HL-60 (cell line): ENCODE results near the gene IGFBP3.

Experiments
- DNase-seq, 2 experiments: peaks; one replicate each; pipeline ENCODE4 v3.0.0-alpha.2; 2010 to 2020; ENCODE audit warnings: low read depth in 1 of 2, low spot score in 1 of 2
- H3K27ac ChIP-seq: fragments of 250-450 bp; sonication (Bioruptor Pico); replicated peaks from 2 replicates; pipeline ENCODE4 v1.5.1; 2020; ENCODE audit warnings: mild to moderate bottlenecking, moderate library complexity
- H3K27me3 ChIP-seq: fragments of 250-450 bp; sonication (Bioruptor Pico); 2 replicates; pipeline ENCODE4 v1.5.1; 2021; ENCODE audit warnings: mild to moderate bottlenecking, moderate library complexity; ENCODE audit not compliant: insufficient read depth, poor library complexity, severe bottlenecking
- H3K4me3 ChIP-seq: replicated peaks from 2 replicates; pipeline ENCODE4 v1.5.1; 2011; ENCODE audit warnings: mild to moderate bottlenecking, control low read depth, low read length; ENCODE audit not compliant: insufficient read depth
- CTCF ChIP-seq: IDR thresholded peaks from one replicate; pipeline ENCODE4 v1.5.1; 2011; ENCODE audit warnings: low read length, control low read depth, inconsistent platforms; ENCODE audit not compliant: insufficient read depth
- GABPA ChIP-seq: IDR thresholded peaks from 2 replicates; pipeline ENCODE4 v1.6.1; 2012; ENCODE audit warnings: low read depth
- POLR2AphosphoS5 ChIP-seq: IDR thresholded peaks from 2 replicates; pipeline ENCODE4 v1.6.1; 2012; ENCODE audit warnings: low read depth
- SPI1 ChIP-seq: IDR thresholded peaks from 2 replicates; pipeline ENCODE4 v1.6.1; 2012; ENCODE audit warnings: low read depth, mild to moderate bottlenecking, borderline replicate concordance
- TF ChIP-seq, protein P1 (sequence below): IDR thresholded peaks from 2 replicates; pipeline ENCODE4 v1.6.1; 2012; ENCODE audit warnings: low read depth; ENCODE audit not compliant: insufficient replicate concordance

The IGFBP3 gene

DNA sequence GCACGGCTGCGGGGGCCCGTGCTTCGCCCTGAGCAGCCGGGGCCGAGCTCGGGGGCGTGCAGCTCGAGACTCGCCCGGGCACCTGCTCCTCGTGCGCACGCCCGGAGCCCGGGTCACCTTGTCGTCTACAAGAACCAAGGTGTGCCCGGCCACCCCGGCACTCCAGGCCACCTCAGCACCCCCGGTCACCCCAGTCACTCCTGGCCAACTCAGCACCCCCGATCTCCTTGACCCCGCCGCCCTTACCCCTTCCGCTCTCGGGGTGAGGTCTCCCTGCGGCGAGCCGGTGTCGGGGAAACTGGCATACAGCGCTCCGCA lies 268 bp upstream of the IGFBP3 start:
- no peak for DNase-seq
- H3K27me3 ChIP-seq = peaks cover 49% of the 10 kb centered on the region
- no peak overlapping the region for H3K4me3 ChIP-seq
- TF ChIP-seq GABPA (no peak), CTCF (no peak), SPI1 (no peak), POLR2AphosphoS5 (no peak)
- TF ChIP-seq, protein P1, sequence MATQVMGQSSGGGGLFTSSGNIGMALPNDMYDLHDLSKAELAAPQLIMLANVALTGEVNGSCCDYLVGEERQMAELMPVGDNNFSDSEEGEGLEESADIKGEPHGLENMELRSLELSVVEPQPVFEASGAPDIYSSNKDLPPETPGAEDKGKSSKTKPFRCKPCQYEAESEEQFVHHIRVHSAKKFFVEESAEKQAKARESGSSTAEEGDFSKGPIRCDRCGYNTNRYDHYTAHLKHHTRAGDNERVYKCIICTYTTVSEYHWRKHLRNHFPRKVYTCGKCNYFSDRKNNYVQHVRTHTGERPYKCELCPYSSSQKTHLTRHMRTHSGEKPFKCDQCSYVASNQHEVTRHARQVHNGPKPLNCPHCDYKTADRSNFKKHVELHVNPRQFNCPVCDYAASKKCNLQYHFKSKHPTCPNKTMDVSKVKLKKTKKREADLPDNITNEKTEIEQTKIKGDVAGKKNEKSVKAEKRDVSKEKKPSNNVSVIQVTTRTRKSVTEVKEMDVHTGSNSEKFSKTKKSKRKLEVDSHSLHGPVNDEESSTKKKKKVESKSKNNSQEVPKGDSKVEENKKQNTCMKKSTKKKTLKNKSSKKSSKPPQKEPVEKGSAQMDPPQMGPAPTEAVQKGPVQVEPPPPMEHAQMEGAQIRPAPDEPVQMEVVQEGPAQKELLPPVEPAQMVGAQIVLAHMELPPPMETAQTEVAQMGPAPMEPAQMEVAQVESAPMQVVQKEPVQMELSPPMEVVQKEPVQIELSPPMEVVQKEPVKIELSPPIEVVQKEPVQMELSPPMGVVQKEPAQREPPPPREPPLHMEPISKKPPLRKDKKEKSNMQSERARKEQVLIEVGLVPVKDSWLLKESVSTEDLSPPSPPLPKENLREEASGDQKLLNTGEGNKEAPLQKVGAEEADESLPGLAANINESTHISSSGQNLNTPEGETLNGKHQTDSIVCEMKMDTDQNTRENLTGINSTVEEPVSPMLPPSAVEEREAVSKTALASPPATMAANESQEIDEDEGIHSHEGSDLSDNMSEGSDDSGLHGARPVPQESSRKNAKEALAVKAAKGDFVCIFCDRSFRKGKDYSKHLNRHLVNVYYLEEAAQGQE = no peak
- no peak overlapping the region for H3K27ac ChIP-seq

GRCh38 chr7:45919993-45920459 lies 1.0 kb downstream of the IGFBP3 start:
- TF ChIP-seq GABPA = no peak
- no peak for TF ChIP-seq POLR2AphosphoS5
- TF ChIP-seq SPI1 = no peak
- TF ChIP-seq, protein P1 = no peak
- no peak for TF ChIP-seq CTCF
- no peak for DNase-seq
- Histone ChIP-seq H3K27ac (no peak overlapping the region), H3K4me3 (no peak overlapping the region), H3K27me3 (peaks cover 49% of the 10 kb centered on the region)

- no peak for TF ChIP-seq POLR2AphosphoS5
- TF ChIP-seq GABPA = no peak
- TF ChIP-seq, protein P1 = no peak
- no peak for TF ChIP-seq SPI1
- no peak for TF ChIP-seq CTCF
- Histone ChIP-seq H3K4me3 (no peak overlapping the region), H3K27ac (no peak overlapping the region), H3K27me3 (peaks cover 49% of the 10 kb centered on the region)
- no peak for DNase-seq
Measured at GRCh38 chr7:45919231-45919784, 1.8 kb downstream of the IGFBP3 start.
